Breast epithelium (tissue), 4 donors: ENCODE data around the gene GRIK4. TPM values are rescaled to one million over a fixed set of nuclear protein-coding genes. Genes with fewer than 3 reads are reported as not detected.
"Not testable (repeated sequence)": the region's sequence is repeated elsewhere in the genome, so short reads cannot be mapped to it uniquely, and the experiment has no call there.

Experiments used
- DNase-seq, 2 donors: peaks; one replicate each; pipeline ENCODE4 v3.0.0-alpha.2; 2019; ENCODE audit warnings: low spot score in 2 of 2
- H3K27ac ChIP-seq, 2 donors: fragments of 200-600 bp; sonication (generic) in 1 of 2; one replicate each; pipeline ENCODE4 v1.5.1; 2016 to 2019; ENCODE audit warnings: mild to moderate bottlenecking in 1 of 2
- H3K27me3 ChIP-seq, 2 donors: fragments of 200-600 bp; sonication (generic) in 1 of 2; one replicate each; pipeline versions ENCODE4 v1.5.1 to v1.6.0; 2017 to 2019; ENCODE audit warnings: control low read depth in 1 of 2, mild to moderate bottlenecking in 1 of 2
- H3K36me3 ChIP-seq: fragments of 200-600 bp; one replicate; pipeline ENCODE4 v1.5.1; 2019
- H3K4me1 ChIP-seq, 2 donors: fragments of 200-600 bp; sonication (generic); one replicate each; pipeline ENCODE4 v1.5.1; 2016 to 2019; ENCODE audit warnings: control low read depth in 1 of 2
- H3K4me3 ChIP-seq, 3 donors: fragments of 200-600 bp; sonication (generic); 1 replicate in 2 of 3; 2 replicates in 1 of 3; pipeline ENCODE4 v1.5.1; 2016 to 2019; ENCODE audit warnings: mild to moderate bottlenecking in 3 of 3, moderate library complexity in 2 of 3
- H3K9me3 ChIP-seq, 2 donors: fragments of 200-600 bp; sonication (generic) in 1 of 2; one replicate each; pipeline ENCODE4 v1.5.1; 2016 to 2019; ENCODE audit warnings: control low read depth in 1 of 2
- POLR2A ChIP-seq: fragments of 450-650 bp; IDR thresholded peaks from one replicate; pipeline ENCODE4 v1.6.1; 2016; ENCODE audit warnings: antibody characterized with exemption, mild to moderate bottlenecking, moderate library complexity
- POLR2AphosphoS5 ChIP-seq, 3 donors: sonication (generic); formaldehyde crosslinking; IDR thresholded peaks; one replicate each; pipeline ENCODE4 v1.6.1; 2017; ENCODE audit warnings: antibody characterized with exemption in 3 of 3
- intact Hi-C: fragments of 100-400 bp; cut with DNase I; formaldehyde crosslinking; loops from one replicate; pipeline ENCODE4 v1.15.1; 2023; ENCODE audit warnings: low total_unique reads
- total RNA-seq, 3 donors: library from RNA; depleted of rRNA; stranded (reverse); fragments of >200 nt; gene quantifications; one replicate each; pipeline ENCODE4 v1.1.0, GENCODE V29; 2016
- TF ChIP-seq, protein P1 (sequence below), 3 donors: fragments of 450-650 bp; IDR thresholded peaks; one replicate each; pipeline ENCODE4 v1.5.1; 2016 to 2017; ENCODE audit warnings: antibody characterized with exemption in 3 of 3, mild to moderate bottlenecking in 3 of 3, moderate library complexity in 3 of 3

Gene GRIK4
- total RNA-seq, 3 donors from 2014 or later: 0.29 to 0.66 TPM; not detected in 1

DNA sequence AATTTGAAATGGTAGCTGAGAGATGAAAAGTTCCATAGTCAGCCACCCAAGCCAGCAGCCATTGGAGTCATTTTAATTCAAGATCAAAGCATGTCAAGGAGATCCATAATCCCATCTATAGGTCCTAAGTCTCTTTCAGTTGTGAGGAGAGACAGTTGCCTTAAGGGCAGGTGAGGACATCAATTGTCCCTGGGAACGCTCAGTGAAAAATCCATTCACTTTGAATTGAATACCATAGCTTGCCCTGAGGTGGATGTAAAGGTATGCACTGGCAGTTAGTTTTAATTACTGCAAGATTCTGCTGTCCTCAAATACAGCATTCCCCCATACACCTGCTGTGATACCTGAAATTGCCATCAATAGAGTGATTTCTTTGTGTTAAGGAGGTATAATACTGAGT is 487.0 kb downstream of the GRIK4 start:
- Histone ChIP-seq H3K9me3 (no peaks in the 10 kb centered on the region), H3K27ac (no peak overlapping the region), H3K4me3 (no peak overlapping the region), H3K4me1 (no peaks in the 10 kb centered on the region), H3K27me3 (no peaks in the 10 kb centered on the region), H3K36me3 (no peaks in the 10 kb centered on the region)
- intact Hi-C loops: no loop called here
- DNase-seq: no peak
- TF ChIP-seq POLR2AphosphoS5 (IDR thresholded peaks at IDR 0.05) (no peak), POLR2A (no peak)
- TF ChIP-seq, protein P1, sequence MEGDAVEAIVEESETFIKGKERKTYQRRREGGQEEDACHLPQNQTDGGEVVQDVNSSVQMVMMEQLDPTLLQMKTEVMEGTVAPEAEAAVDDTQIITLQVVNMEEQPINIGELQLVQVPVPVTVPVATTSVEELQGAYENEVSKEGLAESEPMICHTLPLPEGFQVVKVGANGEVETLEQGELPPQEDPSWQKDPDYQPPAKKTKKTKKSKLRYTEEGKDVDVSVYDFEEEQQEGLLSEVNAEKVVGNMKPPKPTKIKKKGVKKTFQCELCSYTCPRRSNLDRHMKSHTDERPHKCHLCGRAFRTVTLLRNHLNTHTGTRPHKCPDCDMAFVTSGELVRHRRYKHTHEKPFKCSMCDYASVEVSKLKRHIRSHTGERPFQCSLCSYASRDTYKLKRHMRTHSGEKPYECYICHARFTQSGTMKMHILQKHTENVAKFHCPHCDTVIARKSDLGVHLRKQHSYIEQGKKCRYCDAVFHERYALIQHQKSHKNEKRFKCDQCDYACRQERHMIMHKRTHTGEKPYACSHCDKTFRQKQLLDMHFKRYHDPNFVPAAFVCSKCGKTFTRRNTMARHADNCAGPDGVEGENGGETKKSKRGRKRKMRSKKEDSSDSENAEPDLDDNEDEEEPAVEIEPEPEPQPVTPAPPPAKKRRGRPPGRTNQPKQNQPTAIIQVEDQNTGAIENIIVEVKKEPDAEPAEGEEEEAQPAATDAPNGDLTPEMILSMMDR (IDR thresholded peaks at IDR 0.05): no peak

DNA sequence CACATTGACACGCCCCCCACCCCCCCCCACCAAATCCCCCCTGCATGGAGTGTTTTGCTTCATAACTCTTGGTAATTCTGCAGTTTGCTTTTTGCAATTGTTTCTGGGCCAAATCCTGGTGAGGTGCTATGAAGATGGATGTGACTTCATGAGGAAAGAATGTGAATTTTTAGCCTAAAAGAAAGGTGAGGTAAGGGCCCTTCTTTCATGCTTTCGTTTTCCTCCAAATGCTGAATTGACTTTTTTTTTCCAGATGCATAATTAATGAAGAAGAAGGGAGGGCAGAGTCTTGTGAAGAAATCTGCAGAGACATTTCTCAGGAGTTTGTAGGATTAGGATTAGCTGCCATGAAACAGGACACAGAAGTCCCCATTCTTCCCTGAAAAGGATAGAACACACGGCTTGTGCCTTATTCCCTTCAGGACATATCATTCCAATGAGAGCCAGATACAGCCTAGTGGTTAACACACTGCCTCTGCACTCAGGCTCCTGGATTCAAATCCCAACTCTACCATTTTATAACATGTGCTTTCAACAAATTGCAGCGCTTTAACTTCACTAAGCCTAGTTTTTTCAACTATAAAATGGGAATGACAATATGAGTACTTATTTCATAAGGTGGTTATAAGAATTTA is 492.8 kb downstream of the GRIK4 start:
- H3K36me3 ChIP-seq: no peaks in the 10 kb centered on the region
- H3K9me3 ChIP-seq: no peaks in the 10 kb centered on the region
- H3K4me3 ChIP-seq: no peak overlapping the region
- H3K27me3 ChIP-seq: no peaks in the 10 kb centered on the region
- intact Hi-C loops: no loop called here
- DNase-seq: no peak
- H3K27ac ChIP-seq: no peak overlapping the region
- H3K4me1 ChIP-seq: no peaks in the 10 kb centered on the region
- TF ChIP-seq POLR2A (no peak), POLR2AphosphoS5 (IDR thresholded peaks at IDR 0.05) (no peak)
- TF ChIP-seq, protein P1 (IDR thresholded peaks at IDR 0.05): no peak

DNA sequence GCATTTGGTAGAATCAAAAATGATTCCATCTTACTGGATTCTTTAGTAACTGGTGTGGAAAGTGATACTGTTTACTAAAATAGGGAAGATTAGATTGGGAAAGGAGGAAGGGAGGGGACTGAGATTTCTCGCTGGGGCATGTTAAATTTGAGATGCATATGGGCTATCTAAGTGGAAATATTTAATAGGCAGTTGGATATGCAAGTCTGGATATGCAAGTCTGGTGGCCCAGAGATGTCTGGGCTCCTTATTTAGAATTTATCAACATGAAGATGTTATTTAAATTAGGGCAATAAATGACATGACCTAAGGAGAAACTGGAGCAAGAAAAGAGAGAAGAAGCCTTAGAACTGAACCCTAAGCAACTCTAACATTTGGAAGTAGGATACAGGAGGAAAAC is 495.4 kb downstream of the GRIK4 start:
- intact Hi-C loops: no loop called here
- no peak for DNase-seq
- TF ChIP-seq POLR2A: no peak
- Histone ChIP-seq H3K27ac (no peak overlapping the region), H3K4me1 (no peaks in the 10 kb centered on the region), H3K9me3 (no peaks in the 10 kb centered on the region), H3K36me3 (no peaks in the 10 kb centered on the region), H3K4me3 (no peak overlapping the region), H3K27me3 (no peaks in the 10 kb centered on the region)

DNA sequence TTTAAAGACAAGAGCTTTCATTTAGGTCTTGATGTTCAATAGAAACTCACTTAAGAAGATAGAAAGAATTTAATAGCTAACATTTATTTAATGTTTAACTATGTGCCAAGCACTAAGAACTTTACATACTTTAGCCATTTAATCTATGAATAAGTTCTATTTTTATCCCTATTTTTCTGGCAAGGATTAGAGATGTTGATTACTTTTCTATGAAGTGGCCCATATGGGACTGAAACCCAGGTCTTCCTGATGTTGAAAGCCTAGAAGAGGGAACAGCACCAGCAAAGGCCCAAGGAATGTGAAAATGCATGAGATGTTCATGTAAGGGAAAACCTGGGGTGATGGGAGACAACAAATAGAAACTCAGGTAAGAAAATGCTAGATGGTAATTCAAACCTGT is 497.0 kb downstream of the GRIK4 start:
- H3K27ac ChIP-seq: no peak overlapping the region
- H3K4me1 ChIP-seq: no peaks in the 10 kb centered on the region
- H3K4me3 ChIP-seq: no peak overlapping the region
- no peaks in the 10 kb centered on the region for H3K36me3 ChIP-seq
- no peaks in the 10 kb centered on the region for H3K9me3 ChIP-seq
- no peak for DNase-seq
- intact Hi-C loops: no loop called here
- TF ChIP-seq POLR2A (no peak), POLR2AphosphoS5 (IDR thresholded peaks at IDR 0.05) (no peak)
- TF ChIP-seq, protein P1 (IDR thresholded peaks at IDR 0.05): no peak
- no peaks in the 10 kb centered on the region for H3K27me3 ChIP-seq

DNA sequence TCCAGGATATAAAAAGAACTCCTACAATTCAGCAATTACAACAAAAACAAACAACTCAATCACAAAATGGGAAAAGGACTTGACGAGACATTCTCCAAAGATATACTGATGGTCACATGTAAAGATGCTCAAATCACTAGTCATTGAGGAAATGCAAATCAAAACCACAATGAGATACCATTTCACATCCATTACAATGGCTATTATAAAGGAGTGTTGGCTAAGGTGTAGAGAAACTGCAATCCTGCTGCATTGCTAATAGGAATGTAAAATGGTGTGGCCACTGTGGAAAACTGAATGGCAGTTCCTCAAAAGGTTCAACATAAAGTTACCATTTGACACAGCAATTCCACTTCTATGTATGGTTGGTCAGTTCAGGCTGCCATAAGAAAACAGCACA is 500.5 kb downstream of the GRIK4 start:
- Histone ChIP-seq H3K4me3 (no peak overlapping the region), H3K4me1 (no peaks in the 10 kb centered on the region), H3K36me3 (no peaks in the 10 kb centered on the region), H3K27ac (no peak overlapping the region), H3K27me3 (no peaks in the 10 kb centered on the region), H3K9me3 (no peaks in the 10 kb centered on the region)
- intact Hi-C loops: no loop called here
- no peak for TF ChIP-seq POLR2AphosphoS5 (IDR thresholded peaks at IDR 0.05)
- TF ChIP-seq POLR2A: no peak
- TF ChIP-seq, protein P1 (IDR thresholded peaks at IDR 0.05): no peak
- no peak for DNase-seq

DNA sequence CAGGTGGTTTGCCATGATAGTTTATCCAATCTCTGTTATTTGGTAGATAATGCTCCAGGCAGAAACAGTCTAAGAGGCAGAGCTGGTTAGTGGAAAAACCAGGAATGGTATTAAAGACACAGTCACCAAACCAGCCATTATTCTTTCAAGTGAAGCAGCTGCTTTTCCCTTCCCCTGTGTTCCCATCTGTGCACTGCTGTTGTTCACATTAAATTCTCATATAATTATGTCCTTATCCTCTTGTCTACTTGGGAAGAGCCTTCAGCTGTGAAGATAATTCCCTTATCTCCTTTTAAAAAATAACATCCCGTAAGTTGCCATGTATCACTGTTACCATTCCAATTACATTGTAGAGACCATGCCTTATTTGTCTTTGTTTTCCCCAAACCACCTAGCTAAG is 507.2 kb downstream of the GRIK4 start:
- no peak overlapping the region for H3K27ac ChIP-seq
- TF ChIP-seq, protein P1 (IDR thresholded peaks at IDR 0.05): no peak
- TF ChIP-seq POLR2A: no peak
- no peak for TF ChIP-seq POLR2AphosphoS5 (IDR thresholded peaks at IDR 0.05)
- no peaks in the 10 kb centered on the region for H3K36me3 ChIP-seq
- no peaks in the 10 kb centered on the region for H3K9me3 ChIP-seq
- intact Hi-C loops: no loop called here
- no peaks in the 10 kb centered on the region for H3K27me3 ChIP-seq
- no peak for DNase-seq
- H3K4me1 ChIP-seq: no peaks in the 10 kb centered on the region
- H3K4me3 ChIP-seq: no peak overlapping the region

DNA sequence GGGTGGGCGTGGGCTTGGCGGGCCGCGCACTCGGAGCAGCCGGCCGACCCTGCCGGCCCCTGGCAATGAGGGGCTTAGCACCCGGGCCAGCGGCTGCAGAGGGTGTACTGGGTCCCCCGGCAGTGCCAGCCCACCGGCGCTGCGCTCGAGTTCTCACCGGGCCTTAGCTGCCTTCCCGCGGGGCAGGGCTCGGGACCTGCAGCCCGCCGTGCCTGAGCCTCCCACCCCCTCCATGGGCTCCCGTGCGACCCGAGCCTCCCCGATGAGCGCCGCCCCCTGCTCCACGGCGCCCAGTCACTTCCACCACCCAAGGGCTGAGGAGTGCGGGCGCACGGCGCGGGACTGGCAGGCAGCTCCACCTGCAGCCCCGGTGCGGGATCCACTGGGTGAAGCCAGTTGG is 510.2 kb downstream of the GRIK4 start:
- intact Hi-C loops, H3K4me1 ChIP-seq, H3K36me3 ChIP-seq, H3K27ac ChIP-seq, DNase-seq, H3K27me3 ChIP-seq, H3K9me3 ChIP-seq, H3K4me3 ChIP-seq: not testable (repeated sequence)
